Psoas muscle (tissue), 8 donors: ENCODE data around the gene METTL15. TPM values are rescaled to one million over a fixed set of nuclear protein-coding genes. Genes with fewer than 3 reads are reported as not detected.
"Not testable (repeated sequence)": the region's sequence is repeated elsewhere in the genome, so short reads cannot be mapped to it uniquely, and the experiment has no call there.

ENCODE experiments used
- ATAC-seq, 4 donors: fragments of 200-7000 bp; cut with Tn5 transposase; one replicate each; pipeline ENCODE4 v1.9.1; 2020; ENCODE audit warnings: moderate library complexity in 3 of 4, mild to moderate bottlenecking in 2 of 4
- DNase-seq, 2 donors: peaks; one replicate each; pipeline ENCODE4 v3.0.0-alpha.2; 2020
- H3K27ac ChIP-seq: fragments of 200-600 bp; one replicate; pipeline ENCODE4 v1.8.0; 2022
- H3K27me3 ChIP-seq, 3 donors: fragments of 200-600 bp in 1 of 3; one replicate each; pipeline versions ENCODE4 v1.6.1 to v1.8.0; 2013 to 2022; ENCODE audit warnings: low read length in 2 of 3, mild to moderate bottlenecking in 2 of 3, moderate library complexity in 1 of 3; ENCODE audit not compliant: insufficient read depth in 3 of 3
- H3K36me3 ChIP-seq, 2 donors: fragments of 200-600 bp in 1 of 2; one replicate each; pipeline versions ENCODE4 v1.6.1 to v1.8.0; 2013 to 2022; ENCODE audit warnings: low read depth in 1 of 2, mild to moderate bottlenecking in 1 of 2, moderate library complexity in 1 of 2; ENCODE audit not compliant: insufficient read depth in 1 of 2
- H3K4me1 ChIP-seq: fragments of 200-600 bp; one replicate; pipeline ENCODE4 v1.8.0; 2022
- H3K4me3 ChIP-seq: fragments of 200-600 bp; one replicate; pipeline ENCODE4 v1.8.0; 2022; ENCODE audit warnings: mild to moderate bottlenecking
- H3K9me3 ChIP-seq: fragments of 200-600 bp; one replicate; pipeline ENCODE4 v1.8.0; 2022
- CTCF ChIP-seq: fragments of 200-600 bp; IDR thresholded peaks from one replicate; pipeline ENCODE4 v1.8.0; 2022; ENCODE audit warnings: antibody characterized with exemption
- WGBS, 3 donors: extraction: QIAGEN DNeasy Blood & Tissue Kit; methylation state at CpG; one replicate each; pipeline versions ENCODE4 v1.1.6 to v1.1.7; 2013; 5-methylcytosine and 5-hydroxymethylcytosine counted together
- intact Hi-C, 2 donors: fragments of 100-400 bp; cut with DNase I; formaldehyde crosslinking; loops; one replicate each; pipeline versions ENCODE4 v1.11.0 to v1.14.2; 2022
- polyA plus RNA-seq, 3 donors: library from polyadenylated mRNA; stranded (reverse); fragments of 200-250 nt; gene quantifications; one replicate each; pipeline ENCODE4 v1.2.3, GENCODE V29; 2013
- total RNA-seq, 4 donors: library from RNA; stranded (reverse); fragmentation: NEBNext Ultra II Directional in 2 of 4; extraction: Animal tissue kit (Norgen Biotek cat#: 25700) in 2 of 4; gene quantifications; one replicate each; pipeline versions ENCODE4 v1.2.1 to v1.2.4, GENCODE V29; 2021 to 2023
- donor health status: healthy with polysubstance abuse.
- donor health status: DM: no; HTN: no; CAD: no; lungs with moderate emphysema.
- donor health status: Bipolar disorder and iron deficiency.
- donor health status: healthy.
- donor health status: DM: yes; HTN: yes; CAD: no.
- donor health status: DM: no; HTN: no; CAD: no.
- donor health status: DM: no; HTN: no; CAD: no.
- donor health status: DM: yes; HTN: yes; CAD: no.

Gene METTL15
- total and polyA plus RNA-seq, 7 donors = 3.6 to 9.5 (median 8.4) TPM

GRCh38 chr11:28133146-28133545, 25.0 kb downstream of the METTL15 start:
- 95 to 99% (median 96%) methylated on average over 3 of the region's 3 CpGs for WGBS, 3 donors
- DNase-seq (no peak), ATAC-seq (no peak)
- H3K27me3 ChIP-seq = no peaks in the 10 kb centered on the region
- H3K4me3 ChIP-seq = no peak overlapping the region
- TF ChIP-seq CTCF = no peak
- H3K27ac ChIP-seq = no peak overlapping the region
- intact Hi-C loops = no loop called here
- no peaks in the 10 kb centered on the region for H3K4me1 ChIP-seq
- H3K36me3 ChIP-seq = peaks cover 0 to 19% of the 10 kb centered on the region in 2 donors
- H3K9me3 ChIP-seq = no peaks in the 10 kb centered on the region

- H3K4me1 ChIP-seq, H3K27ac ChIP-seq, H3K9me3 ChIP-seq, H3K4me3 ChIP-seq, H3K27me3 ChIP-seq, DNase-seq, intact Hi-C loops, ATAC-seq: not testable (repeated sequence)
- 91 to 97% (median 96%) methylated on average over 4 of the region's 4 CpGs for WGBS, 3 donors
- peaks cover 0 to 19% of the 10 kb centered on the region in 2 donors for H3K36me3 ChIP-seq
Measured at GRCh38 chr11:28136157-28136556, 28.0 kb downstream of the METTL15 start.

- Histone ChIP-seq H3K27ac (no peak overlapping the region), H3K36me3 (peaks cover 0 to 19% of the 10 kb centered on the region in 2 donors), H3K9me3 (peaks cover 7% of the 10 kb centered on the region), H3K4me1 (no peaks in the 10 kb centered on the region), H3K4me3 (no peak overlapping the region), H3K27me3 (no peaks in the 10 kb centered on the region)
- WGBS, 3 donors = 97 to 98% (median 98%) methylated on average over 3 of the region's 3 CpGs
- intact Hi-C loops = no loop called here
- TF ChIP-seq CTCF = no peak
- ATAC-seq (no peak), DNase-seq (no peak)
Measured at GRCh38 chr11:28137366-28137765, 29.2 kb downstream of the METTL15 start.

GRCh38 chr11:28137832-28138231, 29.6 kb downstream of the METTL15 start:
- ATAC-seq (no peak), DNase-seq (no peak)
- Histone ChIP-seq H3K36me3 (peaks cover 0 to 19% of the 10 kb centered on the region in 2 donors), H3K4me1 (no peaks in the 10 kb centered on the region), H3K4me3 (no peak overlapping the region), H3K27me3 (no peaks in the 10 kb centered on the region), H3K27ac (no peak overlapping the region), H3K9me3 (peaks cover 7% of the 10 kb centered on the region)
- no peak for TF ChIP-seq CTCF
- intact Hi-C loops = no loop called here
- WGBS, 3 donors = 100% methylated on average over 1 of the region's 1 CpG

- TF ChIP-seq CTCF = no peak
- 96 to 99% (median 99%) methylated on average over 5 of the region's 5 CpGs for WGBS, 3 donors
Measured at GRCh38 chr11:28139841-28140415, 31.7 kb downstream of the METTL15 start.

More at GRCh38 chr11:28139841-28140415, 31.7 kb downstream of the METTL15 start:
- no peak for ATAC-seq
- no peak overlapping the region for H3K4me3 ChIP-seq
- H3K4me1 ChIP-seq = no peaks in the 10 kb centered on the region
- peaks cover 7% of the 10 kb centered on the region for H3K9me3 ChIP-seq
- H3K27me3 ChIP-seq = no peaks in the 10 kb centered on the region
- no peak overlapping the region for H3K27ac ChIP-seq
- DNase-seq = no peak
- intact Hi-C loops = no loop called here
- H3K36me3 ChIP-seq = peaks cover 0 to 13% of the 10 kb centered on the region in 2 donors
